ENCODE measurements around the gene C8B. TPM values are rescaled to one million over a fixed set of nuclear protein-coding genes. Genes with fewer than 3 reads are reported as not detected.

C8B gene
- total RNA-seq, 1 experiment from 2014 or later, result 0.10 TPM

DNA sequence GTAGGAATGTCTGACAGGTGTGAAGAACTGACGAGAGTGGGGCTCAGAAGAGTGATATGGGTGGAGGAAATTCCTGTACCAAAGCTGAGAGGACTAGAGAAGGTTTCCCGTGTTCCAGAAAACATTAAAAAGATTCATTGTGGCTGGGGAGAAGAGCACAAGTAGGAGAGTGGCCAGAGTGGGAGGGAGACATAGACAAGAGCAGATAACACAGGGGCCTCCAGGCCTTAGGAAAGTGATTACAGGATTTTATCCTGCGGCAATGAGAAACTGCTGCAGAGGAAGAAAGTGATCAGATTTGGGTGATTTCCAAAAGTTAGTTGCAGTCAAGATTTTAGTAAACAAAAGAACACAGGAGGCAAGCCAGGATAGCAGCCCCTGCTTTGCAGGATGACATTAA lies 7.9 kb downstream of the C8B start:
- ChIA-PET RAD21 (ENCODE audit: low non-redundant PET in 1 of 2, low total read pairs in 2 of 2, uncharacterized antibody in 2 of 2, unreplicated experiment in 2 of 2) (no interaction called here), POLR2A (no interaction called here), CTCF (no interaction called here)
- BruUV-seq (replicated peaks), result no TSS peak
- intact Hi-C loops (cut with micrococcal nuclease), result loop anchor here (10.0 kb wide), 1 partner anchor 57 kb away; no protein-coding TSS in a partner anchor
- H3K27ac ChIP-seq (ENCODE audit: low read depth, low read length), result no peak overlapping the region
- no peaks in the 10 kb centered on the region for H3K9me2 ChIP-seq (ENCODE audit: insufficient read depth)
- no peak for ATAC-seq
- TF ChIP-seq YY1 (IDR thresholded peaks at IDR 0.05; ENCODE audit: extremely low read depth, insufficient replicate concordance, low read depth, low read length), result no peak
- no peak for TF ChIP-seq SP1 (IDR thresholded peaks at IDR 0.05; ENCODE audit: low read depth)
- no peaks in the 10 kb centered on the region for H3K9me3 ChIP-seq (ENCODE audit: control insufficient read depth in 1 of 2, insufficient read depth in 1 of 2, low read depth in 1 of 2, low read length in 2 of 2)
- peaks cover 34% of the 10 kb centered on the region; the same call in 1 of the 2 replicates for H3K27me3 ChIP-seq (ENCODE audit: insufficient read depth, low read length)
- DNase-seq (ENCODE audit: low read depth, low spot score), result no peak
- no peaks in the 10 kb centered on the region for H3K36me3 ChIP-seq (ENCODE audit: control insufficient read depth in 1 of 2, insufficient read depth in 2 of 2, low read length in 2 of 2)
- no peaks in the 10 kb centered on the region for H4K20me1 ChIP-seq (ENCODE audit: insufficient read depth)
- H3K9ac ChIP-seq (ENCODE audit: low read length), result no peak overlapping the region
- no peaks in the 10 kb centered on the region for H3K4me1 ChIP-seq (ENCODE audit: control insufficient read depth in 1 of 2, insufficient read depth in 2 of 2, low read length in 2 of 2)
- no peak overlapping the region for H3K4me2 ChIP-seq (ENCODE audit: low read length)
- H3K4me3 ChIP-seq (replicated peaks in 1 of 2; ENCODE audit: low read depth in 1 of 2, low read length in 2 of 2), result no peak overlapping the region
- H2AFZ ChIP-seq (ENCODE audit: low read depth, low read length, poor library complexity, severe bottlenecking), result no peak overlapping the region
- H3K79me2 ChIP-seq (ENCODE audit: insufficient read depth, low read length), result no peaks in the 10 kb centered on the region

DNA sequence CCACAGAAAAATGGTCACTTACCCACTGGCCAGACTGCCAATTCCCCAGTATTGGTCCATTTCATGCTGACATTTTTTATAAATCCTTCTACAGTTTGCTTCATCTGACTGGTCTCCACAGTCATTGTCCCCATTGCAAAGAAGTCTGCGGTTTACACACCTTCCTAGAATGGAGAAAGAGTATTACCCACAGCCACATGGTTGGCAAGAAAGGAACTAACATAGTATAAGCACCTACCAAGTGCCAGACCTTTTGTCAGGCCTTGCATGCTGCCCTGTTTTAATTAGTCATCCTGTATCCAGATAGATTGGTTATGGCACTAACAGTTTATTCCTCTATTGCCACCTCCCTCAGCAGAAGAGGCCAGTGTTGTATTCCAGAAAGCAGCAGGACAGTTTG lies 11.2 kb downstream of the C8B start:
- no TSS peak for BruUV-seq (replicated peaks)
- ChIA-PET POLR2A (no interaction called here), CTCF (no interaction called here), RAD21 (ENCODE audit: low non-redundant PET in 1 of 2, low total read pairs in 2 of 2, uncharacterized antibody in 2 of 2, unreplicated experiment in 2 of 2) (no interaction called here)
- Histone ChIP-seq H3K4me1 (ENCODE audit: control insufficient read depth in 1 of 2, insufficient read depth in 2 of 2, low read length in 2 of 2) (no peaks in the 10 kb centered on the region), H3K9me3 (ENCODE audit: control insufficient read depth in 1 of 2, insufficient read depth in 1 of 2, low read depth in 1 of 2, low read length in 2 of 2) (no peaks in the 10 kb centered on the region), H4K20me1 (ENCODE audit: insufficient read depth) (no peaks in the 10 kb centered on the region), H2AFZ (ENCODE audit: low read depth, low read length, poor library complexity, severe bottlenecking) (no peak overlapping the region), H3K27me3 (ENCODE audit: insufficient read depth, low read length) (peaks cover 18% of the 10 kb centered on the region; the same call in 1 of the 2 replicates), H3K4me3 (replicated peaks in 1 of 2; ENCODE audit: low read depth in 1 of 2, low read length in 2 of 2) (no peak overlapping the region), H3K79me2 (ENCODE audit: insufficient read depth, low read length) (no peaks in the 10 kb centered on the region), H3K9ac (ENCODE audit: low read length) (no peak overlapping the region), H3K9me2 (ENCODE audit: insufficient read depth) (no peaks in the 10 kb centered on the region), H3K27ac (ENCODE audit: low read depth, low read length) (no peak overlapping the region), H3K36me3 (ENCODE audit: control insufficient read depth in 1 of 2, insufficient read depth in 2 of 2, low read length in 2 of 2) (no peaks in the 10 kb centered on the region), H3K4me2 (ENCODE audit: low read length) (no peak overlapping the region)
- intact Hi-C loops (cut with micrococcal nuclease), result loop anchor here (10.0 kb wide), 1 partner anchor 60 kb away; no protein-coding TSS in a partner anchor
- ATAC-seq (no peak), DNase-seq (ENCODE audit: low read depth, low spot score) (no peak)
- no peak for TF ChIP-seq FOSL1 (IDR thresholded peaks at IDR 0.05; ENCODE audit: low read depth)
- TF ChIP-seq, protein P1, sequence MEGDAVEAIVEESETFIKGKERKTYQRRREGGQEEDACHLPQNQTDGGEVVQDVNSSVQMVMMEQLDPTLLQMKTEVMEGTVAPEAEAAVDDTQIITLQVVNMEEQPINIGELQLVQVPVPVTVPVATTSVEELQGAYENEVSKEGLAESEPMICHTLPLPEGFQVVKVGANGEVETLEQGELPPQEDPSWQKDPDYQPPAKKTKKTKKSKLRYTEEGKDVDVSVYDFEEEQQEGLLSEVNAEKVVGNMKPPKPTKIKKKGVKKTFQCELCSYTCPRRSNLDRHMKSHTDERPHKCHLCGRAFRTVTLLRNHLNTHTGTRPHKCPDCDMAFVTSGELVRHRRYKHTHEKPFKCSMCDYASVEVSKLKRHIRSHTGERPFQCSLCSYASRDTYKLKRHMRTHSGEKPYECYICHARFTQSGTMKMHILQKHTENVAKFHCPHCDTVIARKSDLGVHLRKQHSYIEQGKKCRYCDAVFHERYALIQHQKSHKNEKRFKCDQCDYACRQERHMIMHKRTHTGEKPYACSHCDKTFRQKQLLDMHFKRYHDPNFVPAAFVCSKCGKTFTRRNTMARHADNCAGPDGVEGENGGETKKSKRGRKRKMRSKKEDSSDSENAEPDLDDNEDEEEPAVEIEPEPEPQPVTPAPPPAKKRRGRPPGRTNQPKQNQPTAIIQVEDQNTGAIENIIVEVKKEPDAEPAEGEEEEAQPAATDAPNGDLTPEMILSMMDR (IDR thresholded peaks at IDR 0.05 in 2 of 3, conservative IDR thresholded peaks at IDR 0.05 in 1 of 3; ENCODE audit: borderline replicate concordance in 1 of 3, insufficient read depth in 1 of 3, low read depth in 2 of 3, low read length in 2 of 3), result no peak
- TF ChIP-seq JUND (IDR thresholded peaks at IDR 0.05), result no peak
- TF ChIP-seq EZH2phosphoT487 (IDR thresholded peaks at IDR 0.05; ENCODE audit: borderline replicate concordance), result no peak
- TF ChIP-seq SP1 (IDR thresholded peaks at IDR 0.05; ENCODE audit: low read depth), result no peak
- TF ChIP-seq, protein P2, sequence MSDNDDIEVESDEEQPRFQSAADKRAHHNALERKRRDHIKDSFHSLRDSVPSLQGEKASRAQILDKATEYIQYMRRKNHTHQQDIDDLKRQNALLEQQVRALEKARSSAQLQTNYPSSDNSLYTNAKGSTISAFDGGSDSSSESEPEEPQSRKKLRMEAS (IDR thresholded peaks at IDR 0.05), result no peak
